IMR-90 (cell line): ENCODE data around the gene CERS4. TPM values are rescaled to one million over a fixed set of nuclear protein-coding genes. Genes with fewer than 3 reads are reported as not detected.

Experiments used
- ATAC-seq: fragments of 200-7000 bp; cut with Tn5 transposase; 2 replicates; pipeline ENCODE4 v1.9.1; 2020; ENCODE audit warnings: low read depth, mild to moderate bottlenecking, moderate library complexity
- BruUV-seq: library from RNA; stranded (reverse); fragments of 400-500 nt; replicated peaks from 2 replicates; lab custom pipeline; 2021; lab: Mats Ljungman, UMichigan
- CTCF ChIA-PET: fragments of 300-600 bp; formaldehyde crosslinking; extraction: SDS; loops from one replicate; lab custom pipeline; 2021; ENCODE audit warnings: antibody characterized with exemption; lab: Yijun Ruan, JAX
- POLR2A ChIA-PET: fragments of 300-600 bp; sonication (Branson Sonifier 250); formaldehyde crosslinking; loops from one replicate; lab custom pipeline; 2022; ENCODE audit warnings: antibody characterized with exemption; ENCODE audit not compliant: unreplicated experiment; lab: Charles Lee
- DNase-seq: peaks from one replicate; pipeline ENCODE4 v3.0.0; 2013
- H2AFZ ChIP-seq: replicated peaks from 2 replicates; pipeline ENCODE3; 2013; ENCODE audit warnings: low read length, mild to moderate bottlenecking; ENCODE audit not compliant: poor library complexity
- H2AK5ac ChIP-seq: 2 replicates; pipeline ENCODE4 v1.6.1; 2013; ENCODE audit warnings: low read depth, low read length, inconsistent platforms
- H2AK9ac ChIP-seq: replicated peaks from 2 replicates; pipeline ENCODE3; 2013; ENCODE audit warnings: mild to moderate bottlenecking, low read depth, low read length, moderate library complexity; ENCODE audit not compliant: poor library complexity
- H2BK120ac ChIP-seq: 2 replicates; pipeline ENCODE4 v1.6.1; 2013; ENCODE audit warnings: low read depth, low read length, inconsistent platforms
- H2BK15ac ChIP-seq: 3 replicates; pipeline ENCODE4 v1.6.1; 2013; ENCODE audit warnings: low read depth, low read length, inconsistent platforms
- H2BK20ac ChIP-seq: 2 replicates; pipeline ENCODE4 v1.6.1; 2013; ENCODE audit warnings: low read depth, mild to moderate bottlenecking, inconsistent platforms, low read length, moderate library complexity
- H2BK5ac ChIP-seq: 2 replicates; pipeline ENCODE4 v1.6.1; 2013; ENCODE audit warnings: mild to moderate bottlenecking, low read depth, low read length, inconsistent platforms; ENCODE audit not compliant: poor library complexity, severe bottlenecking
- H3K14ac ChIP-seq: replicated peaks from 2 replicates; pipeline ENCODE4 v1.6.1; 2013; ENCODE audit warnings: low read depth, low read length, inconsistent platforms
- H3K18ac ChIP-seq: 2 replicates; pipeline ENCODE4 v1.6.1; 2013; ENCODE audit warnings: low read depth, low read length, control low read depth
- H3K23ac ChIP-seq: 2 replicates; pipeline ENCODE4 v1.6.1; 2013; ENCODE audit warnings: low read depth, low read length, inconsistent platforms
- H3K27ac ChIP-seq: 2 replicates; pipeline ENCODE4 v1.5.1; 2013; ENCODE audit warnings: mild to moderate bottlenecking, control low read depth, low read length; ENCODE audit not compliant: insufficient read depth
- H3K27me3 ChIP-seq: 2 replicates; pipeline ENCODE4 v1.6.1; 2013; ENCODE audit warnings: low read length; ENCODE audit not compliant: control insufficient read depth, insufficient read depth
- H3K36me3 ChIP-seq: 2 replicates; pipeline ENCODE4 v1.6.1; 2013; ENCODE audit warnings: low read length, mixed read lengths; ENCODE audit not compliant: control insufficient read depth, insufficient read depth
- H3K4ac ChIP-seq: 2 replicates; pipeline ENCODE4 v1.6.1; 2013; ENCODE audit warnings: low read depth, low read length, inconsistent platforms
- H3K4me1 ChIP-seq: 2 replicates; pipeline ENCODE4 v1.6.1; 2013; ENCODE audit warnings: low read length, mixed read lengths; ENCODE audit not compliant: control insufficient read depth, insufficient read depth
- H3K4me2 ChIP-seq: 2 replicates; pipeline ENCODE4 v1.6.1; 2013; ENCODE audit warnings: low read depth, mild to moderate bottlenecking, control low read depth, low read length, moderate library complexity
- H3K4me3 ChIP-seq: 2 replicates; pipeline ENCODE4 v1.5.1; 2013; ENCODE audit warnings: low read depth, mild to moderate bottlenecking, control low read depth, low read length, moderate library complexity; ENCODE audit not compliant: insufficient read depth
- H3K56ac ChIP-seq: 2 replicates; pipeline ENCODE4 v1.6.1; 2013; ENCODE audit warnings: low read length, inconsistent platforms; ENCODE audit not compliant: insufficient read depth; ENCODE audit errors: extremely low read depth
- H3K79me1 ChIP-seq, 2 experiments: 2 replicates each; pipeline ENCODE4 v1.6.1; 2013; ENCODE audit warnings: low read length in 2 of 2, inconsistent platforms in 1 of 2, low read depth in 1 of 2
- H3K9ac ChIP-seq: 2 replicates; pipeline ENCODE4 v1.6.1; 2013; ENCODE audit warnings: low read depth, low read length, control low read depth
- H3K9me1 ChIP-seq: 2 replicates; pipeline ENCODE4 v1.6.1; 2013; ENCODE audit warnings: low read length, inconsistent platforms; ENCODE audit not compliant: insufficient read depth
- H3K9me3 ChIP-seq: 2 replicates; pipeline ENCODE4 v1.6.1; 2013; ENCODE audit warnings: low read length; ENCODE audit not compliant: control insufficient read depth, insufficient read depth
- H4K20me1 ChIP-seq: 2 replicates; pipeline ENCODE4 v1.6.1; 2013; ENCODE audit warnings: low read length, inconsistent platforms; ENCODE audit not compliant: insufficient read depth
- H4K5ac ChIP-seq: 2 replicates; pipeline ENCODE4 v1.6.1; 2013; ENCODE audit warnings: mild to moderate bottlenecking, low read depth, low read length, control low read depth
- H4K8ac ChIP-seq, 2 experiments: 2 replicates each; pipeline ENCODE4 v1.6.1; 2013; ENCODE audit warnings: low read depth in 2 of 2, low read length in 2 of 2, control low read depth in 1 of 2, inconsistent platforms in 1 of 2
- H4K91ac ChIP-seq: 2 replicates; pipeline ENCODE4 v1.6.1; 2013; ENCODE audit warnings: low read depth, low read length, inconsistent platforms; ENCODE audit not compliant: insufficient read depth
- BHLHE40 ChIP-seq: fragments of 150-350 bp; IDR thresholded peaks from 2 replicates; pipeline ENCODE4 v1.6.1; 2016; ENCODE audit warnings: mild to moderate bottlenecking, low read depth, low read length
- CHD1 ChIP-seq: IDR thresholded peaks from 2 replicates; pipeline ENCODE4 v1.6.1; 2012; ENCODE audit warnings: low read depth, low read length, improper control_type of control experiment
- FOS ChIP-seq: fragments of 150-350 bp; IDR thresholded peaks from 2 replicates; pipeline ENCODE4 v1.6.1; 2016; ENCODE audit warnings: low read depth, low read length
- MAFK ChIP-seq: IDR thresholded peaks from 2 replicates; pipeline ENCODE4 v1.6.1; 2012; ENCODE audit warnings: low read depth, low read length, improper control_type of control experiment
- MXI1 ChIP-seq: IDR thresholded peaks from 2 replicates; pipeline ENCODE4 v1.6.1; 2012; ENCODE audit warnings: low read depth, mild to moderate bottlenecking, low read length, moderate library complexity, borderline replicate concordance
- POLR2A ChIP-seq: IDR thresholded peaks from 2 replicates; pipeline ENCODE4 v1.6.1; 2012; ENCODE audit warnings: mild to moderate bottlenecking, low read depth, low read length
- RAD21 ChIP-seq: IDR thresholded peaks from 2 replicates; pipeline ENCODE4 v1.6.1; 2012; ENCODE audit warnings: low read length, improper control_type of control experiment
- RCOR1 ChIP-seq: IDR thresholded peaks from 2 replicates; pipeline ENCODE4 v1.6.1; 2012; ENCODE audit warnings: mild to moderate bottlenecking, low read length, improper control_type of control experiment; ENCODE audit not compliant: insufficient replicate concordance
- SMC3 ChIP-seq: fragments of 150-350 bp; IDR thresholded peaks from 2 replicates; pipeline ENCODE4 v1.6.1; 2016; ENCODE audit warnings: low read depth, mild to moderate bottlenecking, antibody characterized with exemption, low read length, moderate library complexity
- USF2 ChIP-seq: fragments of 150-350 bp; IDR thresholded peaks from 2 replicates; pipeline ENCODE4 v1.6.1; 2017; ENCODE audit warnings: mild to moderate bottlenecking, antibody characterized with exemption, low read length, low read depth
- WGBS, 2 experiments: methylation state at CpG; one replicate each; pipeline versions ENCODE4 v1.1.5 to v1.1.7; 2013; ENCODE audit warnings: missing lambda C conversion rate in 2 of 2; ENCODE audit not compliant: insufficient read length in 1 of 2; ENCODE audit errors: extremely low coverage in 2 of 2; 5-methylcytosine and 5-hydroxymethylcytosine counted together
- dilution Hi-C: fragments of 300-500 bp; cut with HindIII; formaldehyde crosslinking; loops from one replicate; pipeline ENCODE4 v1.14.3; 2018; ENCODE audit warnings: low sequenced_read_pairs; ENCODE audit not compliant: unreplicated experiment
- in situ Hi-C: fragments of 300-500 bp; cut with MboI; formaldehyde crosslinking; loops from 3 replicates; pipeline ENCODE4 v1.14.3; 2019; ENCODE audit warnings: low sequenced_read_pairs, inconsistent platforms, mixed read lengths
- intact Hi-C: fragments of 100-400 bp; cut with micrococcal nuclease; formaldehyde crosslinking; loops from 2 replicates; pipeline ENCODE4 v1.10.0; 2022
- polyA plus RNA-seq, 3 experiments: library from polyadenylated mRNA; depleted of rRNA; stranded (reverse); fragments of >200 nt; gene quantifications; 2 replicates each; pipeline ENCODE4 v1.2.3, GENCODE V29; 2012; ENCODE audit warnings: low replicate concordance in 1 of 3
- total RNA-seq: library from RNA; depleted of rRNA; stranded (reverse); fragments of >200 nt; gene quantifications from 2 replicates; pipeline ENCODE4 v1.2.3, GENCODE V29; 2012
- TF ChIP-seq, protein P1 (sequence below): fragments of 150-350 bp; IDR thresholded peaks from 2 replicates; pipeline ENCODE4 v1.6.1; 2016; ENCODE audit warnings: low read depth, mild to moderate bottlenecking, low read length, moderate library complexity, borderline replicate concordance

CERS4 gene
- total and polyA plus RNA-seq, 2 of the 4 experiments (the other 2 are of a cell fraction), result 3.2 to 5.7 TPM

DNA sequence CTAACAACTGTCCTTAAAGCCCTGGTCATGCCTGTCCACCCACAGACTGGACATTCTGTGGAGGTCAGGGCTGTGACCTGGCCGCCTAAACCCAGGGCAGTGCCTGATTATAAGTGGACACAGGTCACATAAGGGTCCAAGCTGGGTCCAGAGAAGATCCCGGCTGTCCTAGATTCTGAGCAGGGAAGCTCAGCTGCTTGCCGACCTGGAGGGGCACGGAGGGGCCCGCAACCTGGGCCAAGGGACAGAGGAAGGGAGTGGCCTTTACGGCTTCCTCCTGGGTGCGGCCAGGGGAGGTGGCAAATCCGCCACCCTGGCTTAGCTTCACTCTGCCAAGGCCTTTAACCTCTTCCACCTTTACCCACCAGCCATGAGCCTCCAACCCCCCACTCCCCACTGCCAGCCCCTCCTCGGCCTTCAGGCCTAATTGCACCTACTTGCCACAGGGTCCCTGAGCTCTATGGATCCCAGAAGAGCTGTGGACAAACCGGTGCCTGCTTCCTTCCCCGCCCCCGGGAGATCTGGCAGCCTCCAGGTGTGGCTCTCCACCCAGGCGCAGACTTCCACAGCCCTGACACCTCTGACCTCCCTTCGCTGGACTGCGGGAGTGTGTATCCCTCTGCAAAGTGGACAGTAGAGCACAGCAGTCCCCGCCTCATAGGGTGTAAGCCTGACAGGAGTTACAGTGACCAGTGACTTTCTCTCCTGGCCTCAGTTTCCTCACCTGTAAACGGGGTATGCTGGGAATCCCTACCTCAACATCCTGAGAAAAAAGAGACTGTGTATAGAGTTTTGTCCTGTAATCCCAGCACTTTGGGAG lies 97.3 kb downstream of the CERS4 start:
- H3K9me3 ChIP-seq, result no peaks in the 10 kb centered on the region
- H2BK15ac ChIP-seq, result no peak overlapping the region
- no peak overlapping the region for H3K27ac ChIP-seq
- no peak overlapping the region for H3K23ac ChIP-seq
- H4K91ac ChIP-seq, result no peak overlapping the region
- peaks cover 11% of the 10 kb centered on the region for H3K36me3 ChIP-seq
- BruUV-seq, result no TSS peak
- TF ChIP-seq RCOR1 (no peak), SMC3 (no peak), MAFK (no peak), POLR2A (no peak), RAD21 (no peak), BHLHE40 (no peak), CHD1 (no peak), MXI1 (no peak), FOS (no peak), USF2 (no peak)
- TF ChIP-seq, protein P1, sequence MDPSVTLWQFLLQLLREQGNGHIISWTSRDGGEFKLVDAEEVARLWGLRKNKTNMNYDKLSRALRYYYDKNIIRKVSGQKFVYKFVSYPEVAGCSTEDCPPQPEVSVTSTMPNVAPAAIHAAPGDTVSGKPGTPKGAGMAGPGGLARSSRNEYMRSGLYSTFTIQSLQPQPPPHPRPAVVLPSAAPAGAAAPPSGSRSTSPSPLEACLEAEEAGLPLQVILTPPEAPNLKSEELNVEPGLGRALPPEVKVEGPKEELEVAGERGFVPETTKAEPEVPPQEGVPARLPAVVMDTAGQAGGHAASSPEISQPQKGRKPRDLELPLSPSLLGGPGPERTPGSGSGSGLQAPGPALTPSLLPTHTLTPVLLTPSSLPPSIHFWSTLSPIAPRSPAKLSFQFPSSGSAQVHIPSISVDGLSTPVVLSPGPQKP, result no peak
- dilution Hi-C loops, result no loop called here
- peaks cover 3% of the 10 kb centered on the region for H3K9me1 ChIP-seq
- no peak for DNase-seq
- WGBS, 2 experiments, result 81% methylated on average over 5 of the region's 17 CpGs; no CpG with 5 or more reads in 1 of the 2 experiments
- H4K20me1 ChIP-seq, result no peaks in the 10 kb centered on the region
- H3K27me3 ChIP-seq, result no peaks in the 10 kb centered on the region
- no peak overlapping the region for H3K4ac ChIP-seq
- no peak overlapping the region for H4K5ac ChIP-seq
- H2AK9ac ChIP-seq, result no peak overlapping the region
- no peak overlapping the region for H2AK5ac ChIP-seq
- H3K4me3 ChIP-seq, result no peak overlapping the region
- no peak overlapping the region for H3K14ac ChIP-seq
- H3K4me2 ChIP-seq, result no peak overlapping the region
- CTCF ChIA-PET, result no interaction called here
- H3K4me1 ChIP-seq, result peaks cover 6% of the 10 kb centered on the region
- POLR2A ChIA-PET, result no interaction called here
- intact Hi-C loops, result no loop called here
- H3K79me1 ChIP-seq, result peaks cover 6 to 22% of the 10 kb centered on the region in 2 experiments; a peak in 3 of 4 replicates
- in situ Hi-C loops, result no loop called here
- no peak overlapping the region for H4K8ac ChIP-seq
- no peak overlapping the region for H2BK20ac ChIP-seq
- no peak overlapping the region for H2BK5ac ChIP-seq
- H2AFZ ChIP-seq, result no peak overlapping the region
- no peak overlapping the region for H3K18ac ChIP-seq
- no peak overlapping the region for H3K9ac ChIP-seq
- H3K56ac ChIP-seq, result no peak overlapping the region
- H2BK120ac ChIP-seq, result no peak overlapping the region
- ATAC-seq, result no peak
